Activated B cell treated with CpG ODN at 0.5 μM for 24 hours (primary cell): ENCODE results near the gene KRTAP10-11. TPM values are rescaled to one million over a fixed set of nuclear protein-coding genes. Genes with fewer than 3 reads are reported as not detected.

ENCODE experiments used
- ATAC-seq: fragments of 200-7000 bp; cut with Tn5 transposase; one replicate; pipeline ENCODE4 v1.10.0; 2021; ENCODE audit warnings: low read depth, mild to moderate bottlenecking, moderate library complexity
- CTCF ChIA-PET: fragments of 350-600 bp; sonication (Branson Sonifier 250); formaldehyde crosslinking; loops from one replicate; lab custom pipeline; 2021; ENCODE audit warnings: antibody characterized with exemption; lab: Charles Lee
- POLR2A ChIA-PET: fragments of 350-600 bp; sonication (Branson Sonifier 250); formaldehyde crosslinking; loops from one replicate; lab custom pipeline; 2021; ENCODE audit warnings: antibody characterized with exemption; lab: Charles Lee
- DNase-seq: peaks from one replicate; pipeline ENCODE4 v3.0.0; 2022
- H3K27ac Mint-ChIP-seq: one replicate; pipeline ENCODE4 v1.8.0; 2020; ENCODE audit warnings: mixed read lengths
- H3K27me3 Mint-ChIP-seq: one replicate; pipeline ENCODE4 v1.8.0; 2021; ENCODE audit warnings: mixed read lengths
- H3K36me3 Mint-ChIP-seq: one replicate; pipeline ENCODE4 v1.8.0; 2021; ENCODE audit warnings: low read depth, mixed read lengths
- H3K4me1 Mint-ChIP-seq: one replicate; pipeline ENCODE4 v1.8.0; 2021; ENCODE audit warnings: mixed read lengths
- H3K4me3 Mint-ChIP-seq: one replicate; pipeline ENCODE4 v1.8.0; 2020; ENCODE audit warnings: mild to moderate bottlenecking, mixed read lengths
- H3K9me3 Mint-ChIP-seq: one replicate; pipeline ENCODE4 v1.8.0; 2020; ENCODE audit warnings: mixed read lengths
- intact Hi-C: fragments of 100-400 bp; cut with micrococcal nuclease; formaldehyde crosslinking; loops from one replicate; pipeline ENCODE4 v1.15.1; 2024
- total RNA-seq: library from RNA; stranded (reverse); gene quantifications from 2 replicates; pipeline ENCODE4 v1.2.3, GENCODE V29; 2022
- TF ChIP-seq, protein P1 (sequence below): fragments of 200-600 bp; IDR thresholded peaks from one replicate; pipeline ENCODE4 v1.8.0; 2022; ENCODE audit warnings: antibody characterized with exemption, mild to moderate bottlenecking

KRTAP10-11 gene
- total RNA-seq, 1 donor from 2014 or later = not detected

DNA sequence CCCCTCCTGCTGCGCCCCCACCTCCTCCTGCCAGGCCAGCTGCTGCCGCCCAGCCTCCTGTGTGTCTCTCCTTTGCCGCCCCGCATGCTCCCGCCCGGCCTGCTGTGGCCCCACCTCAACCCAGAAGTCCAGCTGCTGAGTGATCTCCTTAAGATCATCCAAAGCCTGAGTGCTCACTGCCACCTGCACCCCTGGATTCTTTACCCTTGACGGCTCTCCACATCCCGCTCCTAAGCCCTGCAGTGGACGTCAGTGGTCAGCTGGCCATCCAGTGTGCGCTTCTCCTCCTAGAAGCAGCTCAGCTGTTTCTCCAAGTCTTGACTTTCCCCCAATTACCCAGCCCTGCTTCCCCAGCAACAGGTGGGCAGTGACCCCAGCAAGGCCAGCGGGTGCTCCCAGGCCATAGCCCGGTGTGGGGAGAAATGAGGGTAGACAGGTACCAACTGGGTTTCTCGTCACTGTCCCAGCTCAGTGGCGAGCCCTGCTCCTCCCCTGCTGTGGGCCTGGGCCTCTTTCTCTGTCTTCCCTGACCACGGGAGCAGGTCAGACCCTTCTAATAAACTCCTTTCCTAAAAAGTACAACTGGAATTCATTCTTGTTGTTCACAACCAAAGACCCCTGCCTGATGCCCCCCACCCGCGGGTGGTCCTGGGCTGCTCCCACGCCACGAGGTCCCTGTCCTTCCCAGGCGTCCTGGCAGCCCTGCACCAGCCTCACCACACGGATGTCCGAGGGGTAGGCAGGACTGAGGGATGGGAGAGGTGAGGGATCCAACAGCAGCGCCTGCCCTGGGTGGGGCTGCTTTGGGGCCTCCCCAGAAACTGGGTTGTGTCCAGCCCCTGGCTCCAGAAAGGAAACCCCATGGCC, 44.4 kb upstream of the KRTAP10-11 start:
- DNase-seq = no peak
- no peak for ATAC-seq
- H3K4me3 Mint-ChIP-seq = no peak overlapping the region
- peaks cover 15% of the 10 kb centered on the region for H3K9me3 Mint-ChIP-seq
- TF ChIP-seq, protein P1, sequence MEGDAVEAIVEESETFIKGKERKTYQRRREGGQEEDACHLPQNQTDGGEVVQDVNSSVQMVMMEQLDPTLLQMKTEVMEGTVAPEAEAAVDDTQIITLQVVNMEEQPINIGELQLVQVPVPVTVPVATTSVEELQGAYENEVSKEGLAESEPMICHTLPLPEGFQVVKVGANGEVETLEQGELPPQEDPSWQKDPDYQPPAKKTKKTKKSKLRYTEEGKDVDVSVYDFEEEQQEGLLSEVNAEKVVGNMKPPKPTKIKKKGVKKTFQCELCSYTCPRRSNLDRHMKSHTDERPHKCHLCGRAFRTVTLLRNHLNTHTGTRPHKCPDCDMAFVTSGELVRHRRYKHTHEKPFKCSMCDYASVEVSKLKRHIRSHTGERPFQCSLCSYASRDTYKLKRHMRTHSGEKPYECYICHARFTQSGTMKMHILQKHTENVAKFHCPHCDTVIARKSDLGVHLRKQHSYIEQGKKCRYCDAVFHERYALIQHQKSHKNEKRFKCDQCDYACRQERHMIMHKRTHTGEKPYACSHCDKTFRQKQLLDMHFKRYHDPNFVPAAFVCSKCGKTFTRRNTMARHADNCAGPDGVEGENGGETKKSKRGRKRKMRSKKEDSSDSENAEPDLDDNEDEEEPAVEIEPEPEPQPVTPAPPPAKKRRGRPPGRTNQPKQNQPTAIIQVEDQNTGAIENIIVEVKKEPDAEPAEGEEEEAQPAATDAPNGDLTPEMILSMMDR = no peak
- H3K27me3 Mint-ChIP-seq = peaks cover 30% of the 10 kb centered on the region
- no peaks in the 10 kb centered on the region for H3K4me1 Mint-ChIP-seq
- ChIA-PET POLR2A (no interaction called here), CTCF (no interaction called here)
- intact Hi-C loops = no loop called here
- no peaks in the 10 kb centered on the region for H3K36me3 Mint-ChIP-seq
- H3K27ac Mint-ChIP-seq = no peak overlapping the region

GRCh38 chr21:44602463-44602850, 43.8 kb upstream of the KRTAP10-11 start:
- intact Hi-C loops = no loop called here
- Mint-ChIP-seq H3K27ac (no peak overlapping the region), H3K9me3 (peaks cover 15% of the 10 kb centered on the region), H3K4me3 (no peak overlapping the region), H3K36me3 (no peaks in the 10 kb centered on the region), H3K27me3 (peaks cover 30% of the 10 kb centered on the region), H3K4me1 (no peaks in the 10 kb centered on the region)
- ChIA-PET CTCF (no interaction called here), POLR2A (no interaction called here)
- DNase-seq (no peak), ATAC-seq (no peak)
- TF ChIP-seq, protein P1 = no peak

DNA sequence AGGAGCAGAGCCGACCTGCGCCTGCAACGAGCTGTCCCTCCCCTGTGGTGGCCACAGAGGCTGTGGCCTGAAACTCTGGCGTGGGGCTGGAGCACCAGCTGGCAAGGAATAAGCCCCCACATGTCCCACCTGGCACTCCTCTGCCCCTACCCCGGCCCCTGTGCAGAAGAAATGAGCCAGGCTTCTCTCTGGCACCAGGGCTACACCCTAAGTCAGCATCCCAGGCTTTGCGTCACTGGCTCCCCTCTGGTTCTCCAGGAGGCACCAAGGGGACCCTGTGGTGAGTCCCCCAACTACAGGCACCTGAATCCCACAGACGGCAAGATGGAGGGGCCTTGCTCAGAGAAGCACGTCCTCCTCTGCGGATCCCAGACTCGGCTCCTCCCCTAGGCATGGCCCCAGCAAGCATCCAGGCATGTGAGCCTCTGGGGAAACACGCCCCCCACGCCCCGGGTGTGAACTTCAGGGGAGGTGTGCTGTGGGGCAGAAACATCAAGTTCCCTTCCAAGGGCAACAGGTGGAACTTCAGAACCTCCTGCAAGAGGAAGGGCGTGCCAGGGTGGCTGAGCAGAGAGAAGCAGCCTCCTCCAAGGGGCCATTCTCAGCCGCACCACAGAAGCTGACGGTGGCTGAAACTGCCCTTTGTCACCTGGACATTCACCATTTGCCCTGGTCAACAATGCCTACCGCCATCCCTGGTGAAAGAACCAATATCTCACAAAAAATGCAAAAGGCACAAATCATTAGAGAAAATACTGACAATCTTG, 42.9 kb upstream of the KRTAP10-11 start:
- H3K27ac Mint-ChIP-seq = no peak overlapping the region
- peaks cover 15% of the 10 kb centered on the region for H3K9me3 Mint-ChIP-seq
- H3K27me3 Mint-ChIP-seq = peaks cover 27% of the 10 kb centered on the region
- ChIA-PET CTCF (no interaction called here), POLR2A (no interaction called here)
- ATAC-seq = no peak
- TF ChIP-seq, protein P1 = no peak
- intact Hi-C loops = no loop called here
- DNase-seq = no peak
- H3K4me3 Mint-ChIP-seq = no peak overlapping the region
- H3K4me1 Mint-ChIP-seq = no peaks in the 10 kb centered on the region
- H3K36me3 Mint-ChIP-seq = no peaks in the 10 kb centered on the region

- no peak for ATAC-seq
- CTCF ChIA-PET = no interaction called here
- H3K9me3 Mint-ChIP-seq = peaks cover 12% of the 10 kb centered on the region
- POLR2A ChIA-PET = no interaction called here
- no peak overlapping the region for H3K4me3 Mint-ChIP-seq
- H3K27ac Mint-ChIP-seq = no peak overlapping the region
- H3K36me3 Mint-ChIP-seq = no peaks in the 10 kb centered on the region
- DNase-seq = no peak
- H3K27me3 Mint-ChIP-seq = peaks cover 27% of the 10 kb centered on the region
- no peaks in the 10 kb centered on the region for H3K4me1 Mint-ChIP-seq
- intact Hi-C loops = no loop called here
- TF ChIP-seq, protein P1 = no peak
These were observed 42.3 kb upstream of the KRTAP10-11 start for GRCh38 chr21:44603911-44604310.

GRCh38 chr21:44606495-44606894, 39.7 kb upstream of the KRTAP10-11 start:
- peaks cover 18% of the 10 kb centered on the region for H3K27me3 Mint-ChIP-seq
- no peaks in the 10 kb centered on the region for H3K4me1 Mint-ChIP-seq
- peaks cover 28% of the 10 kb centered on the region for H3K9me3 Mint-ChIP-seq
- no peaks in the 10 kb centered on the region for H3K36me3 Mint-ChIP-seq
- no peak overlapping the region for H3K27ac Mint-ChIP-seq
- ChIA-PET POLR2A (no interaction called here), CTCF (no interaction called here)
- no peak for DNase-seq
- intact Hi-C loops = no loop called here
- TF ChIP-seq, protein P1 = no peak
- no peak for ATAC-seq
- no peak overlapping the region for H3K4me3 Mint-ChIP-seq
